Testis (tissue), 3 donors: ENCODE results near the gene ARID1B. TPM values are rescaled to one million over a fixed set of nuclear protein-coding genes. Genes with fewer than 3 reads are reported as not detected.

Source experiments
- DNase-seq: peaks from one replicate; pipeline ENCODE4 v3.0.0-alpha.2; 2019
- H3K27ac ChIP-seq, 2 donors: fragments of 200-600 bp; sonication (generic); one replicate each; pipeline ENCODE4 v1.5.1; 2019
- H3K27me3 ChIP-seq: fragments of 200-600 bp; sonication (generic); one replicate; pipeline ENCODE4 v1.5.1; 2019
- H3K36me3 ChIP-seq: fragments of 200-600 bp; sonication (generic); one replicate; pipeline ENCODE4 v1.5.1; 2017; ENCODE audit warnings: low read depth; ENCODE audit errors: missing control alignments
- H3K4me1 ChIP-seq: fragments of 200-600 bp; sonication (generic); one replicate; pipeline ENCODE4 v1.5.1; 2019
- H3K4me3 ChIP-seq, 2 donors: fragments of 200-600 bp; sonication (generic); one replicate each; pipeline ENCODE4 v1.5.1; 2017 to 2019
- H3K9me3 ChIP-seq: fragments of 200-600 bp; sonication (generic); one replicate; pipeline ENCODE4 v1.5.1; 2017
- CTCF ChIP-seq, 3 experiments: fragments of 450-650 bp in 2 of 3; fragments of 200-600 bp in 1 of 3; sonication (generic) in 1 of 3; IDR thresholded peaks; one replicate each; pipeline ENCODE4 v1.5.1; 2016 to 2019; ENCODE audit warnings: antibody characterized with exemption in 3 of 3, mild to moderate bottlenecking in 2 of 3, moderate library complexity in 1 of 3
- POLR2A ChIP-seq: fragments of 450-650 bp; IDR thresholded peaks from one replicate; pipeline ENCODE4 v1.6.1; 2017; ENCODE audit warnings: antibody characterized with exemption, mild to moderate bottlenecking, moderate library complexity
- WGBS, 2 donors: methylation state at CpG; one replicate each; pipeline ENCODE4 v1.1.5; 2018; 5-methylcytosine and 5-hydroxymethylcytosine counted together
- intact Hi-C: fragments of 100-400 bp; cut with DNase I; formaldehyde crosslinking; loops from one replicate; pipeline ENCODE4 v1.15.1; 2023; ENCODE audit warnings: low total_unique reads
- polyA plus RNA-seq: library from polyadenylated mRNA; stranded (reverse); fragments of 350-450 nt; fragmentation: Illumina TruSeq; extraction: RNeasy Lipid Tissue Mini Kit (QIAGEN cat#74804); gene quantifications from one replicate; pipeline ENCODE4 v1.2.3, GENCODE V29; 2014; ENCODE audit warnings: low read depth, low replicate concordance; ENCODE audit not compliant: insufficient read depth
- total RNA-seq, 2 donors: library from RNA; depleted of rRNA; stranded (reverse); fragments of >200 nt; gene quantifications; one replicate each; pipeline ENCODE4 v1.2.3, GENCODE V29; 2016

Gene ARID1B
- total and polyA plus RNA-seq, 3 donors from 2014 or later = 26.2 to 126 (median 103) TPM

GRCh38 chr6:157012355-157012754, 235.2 kb downstream of the ARID1B start:
- H3K4me3 ChIP-seq = no peak overlapping the region
- 76 to 94% methylated on average over 3 of the region's 3 CpGs for WGBS, 2 donors
- H3K27me3 ChIP-seq = no peaks in the 10 kb centered on the region
- no peaks in the 10 kb centered on the region for H3K9me3 ChIP-seq
- DNase-seq = no peak
- H3K36me3 ChIP-seq = no peaks in the 10 kb centered on the region
- H3K27ac ChIP-seq = no peak overlapping the region
- intact Hi-C loops = no loop called here
- TF ChIP-seq POLR2A = no peak
- no peak for TF ChIP-seq CTCF (IDR thresholded peaks at IDR 0.05)
- no peaks in the 10 kb centered on the region for H3K4me1 ChIP-seq

DNA sequence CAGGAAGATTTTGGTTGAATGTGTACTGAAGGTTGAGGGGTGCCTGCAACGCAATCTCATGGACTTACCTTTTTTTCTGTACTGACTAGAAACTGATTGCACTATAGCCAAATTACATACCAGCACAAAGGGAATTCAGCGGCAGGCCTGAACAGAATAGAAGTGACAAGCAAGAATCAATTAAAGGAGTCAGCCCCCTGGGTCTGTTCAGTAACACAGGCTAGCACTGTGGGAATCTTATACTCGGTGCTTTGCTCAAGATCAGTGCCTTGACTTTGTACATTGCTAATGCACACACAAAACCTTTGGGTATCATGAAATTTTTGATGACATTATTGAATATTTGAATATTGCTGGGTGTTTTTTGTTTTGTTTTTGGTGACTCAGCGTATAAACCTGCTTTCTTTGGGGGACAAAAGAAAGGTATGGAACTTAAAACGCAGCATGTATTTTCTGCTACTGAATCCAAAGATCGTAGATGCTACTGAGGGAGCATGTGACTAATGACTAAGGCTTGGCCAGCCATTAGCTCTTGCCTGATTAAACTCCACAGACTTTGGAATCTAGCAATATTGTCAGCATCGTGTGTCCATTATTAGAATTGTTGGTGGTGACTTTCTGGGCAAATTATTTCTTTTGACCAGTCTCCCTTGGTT, 236.6 kb downstream of the ARID1B start:
- no peak overlapping the region for H3K4me3 ChIP-seq
- no peaks in the 10 kb centered on the region for H3K9me3 ChIP-seq
- no peaks in the 10 kb centered on the region for H3K36me3 ChIP-seq
- no peak for TF ChIP-seq CTCF (IDR thresholded peaks at IDR 0.05)
- no peak for TF ChIP-seq POLR2A
- no peak for DNase-seq
- H3K27ac ChIP-seq = no peak overlapping the region
- H3K27me3 ChIP-seq = no peaks in the 10 kb centered on the region
- H3K4me1 ChIP-seq = no peaks in the 10 kb centered on the region
- 88 to 96% methylated on average over 7 of the region's 7 CpGs for WGBS, 2 donors
- intact Hi-C loops = no loop called here

- intact Hi-C loops = no loop called here
- WGBS, 2 donors = 72 to 75% methylated on average over 7 of the region's 7 CpGs
- H3K36me3 ChIP-seq = no peaks in the 10 kb centered on the region
Observed at GRCh38 chr6:157014871-157015270, 237.7 kb downstream of the ARID1B start.

GRCh38 chr6:157017022-157017421, 239.8 kb downstream of the ARID1B start:
- Histone ChIP-seq H3K9me3 (no peaks in the 10 kb centered on the region), H3K36me3 (no peaks in the 10 kb centered on the region), H3K4me1 (no peaks in the 10 kb centered on the region), H3K4me3 (no peak overlapping the region), H3K27ac (no peak overlapping the region), H3K27me3 (no peaks in the 10 kb centered on the region)
- no peak for DNase-seq
- intact Hi-C loops = no loop called here
- WGBS, 2 donors = 93 to 95% methylated on average over 1 of the region's 1 CpG
- TF ChIP-seq CTCF (IDR thresholded peaks at IDR 0.05) = no peak
- no peak for TF ChIP-seq POLR2A

More at GRCh38 chr6:157014871-157015270, 237.7 kb downstream of the ARID1B start:
- Histone ChIP-seq H3K4me3 (no peak overlapping the region), H3K9me3 (no peaks in the 10 kb centered on the region), H3K4me1 (no peaks in the 10 kb centered on the region), H3K27me3 (no peaks in the 10 kb centered on the region), H3K27ac (no peak overlapping the region)
- TF ChIP-seq CTCF (IDR thresholded peaks at IDR 0.05) = no peak
- TF ChIP-seq POLR2A = no peak
- DNase-seq = no peak

- Histone ChIP-seq H3K27ac (no peak overlapping the region), H3K36me3 (no peaks in the 10 kb centered on the region), H3K4me1 (peaks cover 7% of the 10 kb centered on the region), H3K4me3 (no peak overlapping the region), H3K9me3 (no peaks in the 10 kb centered on the region), H3K27me3 (no peaks in the 10 kb centered on the region)
- no peak for DNase-seq
- TF ChIP-seq POLR2A (no peak), CTCF (IDR thresholded peaks at IDR 0.05) (no peak)
- intact Hi-C loops = no loop called here
Observed at GRCh38 chr6:157017861-157018260, 240.7 kb downstream of the ARID1B start.
